Esophagus muscularis mucosa (tissue), 3 donors: ENCODE results near the gene SLC22A4.
A peak's percentile ranks its signal among the peaks of the same experiment; 100 is the strongest.

ENCODE experiments used
- POLR2A ChIP-seq: fragments of 450-650 bp; IDR thresholded peaks from one replicate; pipeline ENCODE4 v1.6.1; 2017; ENCODE audit warnings: antibody characterized with exemption, moderate library complexity, mild to moderate bottlenecking, low read depth
- POLR2AphosphoS5 ChIP-seq, 2 donors: sonication (generic); formaldehyde crosslinking; IDR thresholded peaks; one replicate each; pipeline ENCODE4 v1.6.1; 2017; ENCODE audit warnings: antibody characterized with exemption in 2 of 2
- TF ChIP-seq, protein P1 (sequence below), 3 experiments: fragments of 200-600 bp in 2 of 3; fragments of 450-650 bp in 1 of 3; sonication (generic) in 2 of 3; IDR thresholded peaks; one replicate each; pipeline ENCODE4 v1.5.1; 2017 to 2019; ENCODE audit warnings: antibody characterized with exemption in 3 of 3, mild to moderate bottlenecking in 2 of 3, moderate library complexity in 1 of 3

DNA sequence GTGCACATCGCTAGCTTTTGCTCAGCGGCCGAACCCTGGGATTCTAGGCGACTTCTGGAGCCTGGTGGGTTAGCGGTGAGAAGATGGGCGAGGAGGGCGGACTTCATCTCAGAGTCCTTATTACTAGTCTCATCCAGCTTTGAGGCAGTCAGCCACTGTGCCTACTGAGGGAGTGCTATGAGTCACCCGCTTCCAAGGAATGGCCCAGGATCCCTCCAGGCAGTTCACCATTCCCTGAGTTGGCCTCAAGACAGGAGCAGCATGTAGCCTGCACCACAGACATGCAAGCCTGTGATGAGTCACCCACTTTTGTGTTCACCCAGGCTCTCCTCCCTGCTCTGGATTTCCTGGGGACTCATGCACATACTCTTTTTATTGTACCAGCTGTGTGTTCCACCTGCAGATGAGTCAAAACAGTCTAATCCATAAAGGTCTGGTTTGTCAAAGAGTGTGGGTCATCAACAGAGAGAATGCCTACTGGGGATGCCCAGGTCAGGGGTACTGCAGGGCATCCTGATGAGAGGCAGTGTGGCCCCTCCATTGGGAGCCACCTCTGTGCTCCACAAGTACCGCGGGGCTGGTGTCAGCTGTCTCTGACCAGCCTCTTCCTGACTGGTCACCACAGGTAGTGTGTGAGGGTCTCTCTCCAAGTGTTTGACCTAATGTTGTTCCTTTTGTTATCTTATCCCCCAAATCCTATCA lies 95.5 kb downstream of the SLC22A4 start:
- TF ChIP-seq, protein P1, sequence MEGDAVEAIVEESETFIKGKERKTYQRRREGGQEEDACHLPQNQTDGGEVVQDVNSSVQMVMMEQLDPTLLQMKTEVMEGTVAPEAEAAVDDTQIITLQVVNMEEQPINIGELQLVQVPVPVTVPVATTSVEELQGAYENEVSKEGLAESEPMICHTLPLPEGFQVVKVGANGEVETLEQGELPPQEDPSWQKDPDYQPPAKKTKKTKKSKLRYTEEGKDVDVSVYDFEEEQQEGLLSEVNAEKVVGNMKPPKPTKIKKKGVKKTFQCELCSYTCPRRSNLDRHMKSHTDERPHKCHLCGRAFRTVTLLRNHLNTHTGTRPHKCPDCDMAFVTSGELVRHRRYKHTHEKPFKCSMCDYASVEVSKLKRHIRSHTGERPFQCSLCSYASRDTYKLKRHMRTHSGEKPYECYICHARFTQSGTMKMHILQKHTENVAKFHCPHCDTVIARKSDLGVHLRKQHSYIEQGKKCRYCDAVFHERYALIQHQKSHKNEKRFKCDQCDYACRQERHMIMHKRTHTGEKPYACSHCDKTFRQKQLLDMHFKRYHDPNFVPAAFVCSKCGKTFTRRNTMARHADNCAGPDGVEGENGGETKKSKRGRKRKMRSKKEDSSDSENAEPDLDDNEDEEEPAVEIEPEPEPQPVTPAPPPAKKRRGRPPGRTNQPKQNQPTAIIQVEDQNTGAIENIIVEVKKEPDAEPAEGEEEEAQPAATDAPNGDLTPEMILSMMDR (IDR thresholded peaks at IDR 0.05): no peak
- TF ChIP-seq POLR2AphosphoS5 (IDR thresholded peaks at IDR 0.05) (peak in 1 of 2 donors; percentile 53), POLR2A (no peak)
